Endothelial cell (in vitro differentiated cells): ENCODE measurements around the gene NR4A3. TPM values are rescaled to one million over a fixed set of nuclear protein-coding genes. Genes with fewer than 3 reads are reported as not detected.

Source experiments
- DNase-seq: peaks from one replicate; pipeline ENCODE4 v3.0.0; 2021; ENCODE audit warnings: low spot score
- H3K27ac Mint-ChIP-seq: one replicate; pipeline ENCODE4 v1.8.0; 2021; ENCODE audit warnings: mixed read lengths, inconsistent platforms; ENCODE audit not compliant: unreplicated experiment
- H3K27me3 Mint-ChIP-seq: one replicate; pipeline ENCODE4 v1.8.0; 2021; ENCODE audit warnings: mild to moderate bottlenecking, moderate library complexity, mixed read lengths, inconsistent platforms; ENCODE audit not compliant: unreplicated experiment
- H3K36me3 Mint-ChIP-seq: one replicate; pipeline ENCODE4 v1.8.0; 2021; ENCODE audit warnings: mild to moderate bottlenecking, low read depth, mixed read lengths, inconsistent platforms; ENCODE audit not compliant: unreplicated experiment
- H3K4me1 Mint-ChIP-seq: one replicate; pipeline ENCODE4 v1.8.0; 2021; ENCODE audit warnings: mild to moderate bottlenecking, mixed read lengths, inconsistent platforms; ENCODE audit not compliant: unreplicated experiment
- H3K4me3 Mint-ChIP-seq: one replicate; pipeline ENCODE4 v1.8.0; 2021; ENCODE audit warnings: mild to moderate bottlenecking, mixed read lengths, inconsistent platforms; ENCODE audit not compliant: unreplicated experiment
- H3K9me3 Mint-ChIP-seq: one replicate; pipeline ENCODE4 v1.8.0; 2021; ENCODE audit warnings: mixed read lengths, inconsistent platforms; ENCODE audit not compliant: unreplicated experiment
- CTCF ChIP-seq: fragments of 200-600 bp; sonication (generic); IDR thresholded peaks from one replicate; pipeline ENCODE4 v1.5.0; 2021; ENCODE audit warnings: antibody characterized with exemption; ENCODE audit not compliant: unreplicated experiment
- total RNA-seq: library from RNA; stranded (reverse); fragmentation: NEBNext Ultra II Directional; extraction: Animal tissue kit (Norgen Biotek cat#: 25700); gene quantifications from one replicate; pipeline ENCODE4 v1.2.1, GENCODE V29; 2021; ENCODE audit not compliant: unreplicated experiment

NR4A3 gene
- total RNA-seq, 1 donor from 2014 or later: 0.18 TPM

DNA sequence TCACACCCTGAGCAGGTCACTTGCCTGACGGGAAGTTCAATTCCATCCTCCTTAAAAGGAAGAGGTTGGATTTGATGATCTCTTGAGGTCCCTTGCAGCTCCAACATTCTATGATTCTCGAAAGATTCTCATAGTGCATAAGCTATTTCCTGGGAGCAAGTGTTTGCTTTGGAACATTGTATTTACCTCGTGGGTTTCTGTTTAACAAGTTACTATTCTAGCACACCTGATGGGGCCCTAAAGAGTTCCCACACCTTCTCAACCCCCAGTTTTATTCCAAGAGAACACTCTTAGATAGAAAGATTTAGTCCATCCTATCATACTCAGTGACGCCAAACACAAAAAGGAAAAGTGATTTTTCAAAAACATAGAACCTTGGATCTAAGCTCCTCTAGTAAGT is 23.4 kb downstream of the NR4A3 start:
- Mint-ChIP-seq H3K9me3 (no peaks in the 10 kb centered on the region), H3K4me3 (no peak overlapping the region), H3K27ac (no peak overlapping the region), H3K36me3 (peaks cover 4% of the 10 kb centered on the region), H3K4me1 (no peaks in the 10 kb centered on the region), H3K27me3 (peaks cover 4% of the 10 kb centered on the region)
- TF ChIP-seq CTCF: no peak
- no peak for DNase-seq

GRCh38 chr9:99848447-99848846 is 26.8 kb downstream of the NR4A3 start:
- H3K4me3 Mint-ChIP-seq: no peak overlapping the region
- no peak overlapping the region for H3K27ac Mint-ChIP-seq
- TF ChIP-seq CTCF: no peak
- no peak for DNase-seq
- peaks cover 2% of the 10 kb centered on the region for H3K27me3 Mint-ChIP-seq
- no peaks in the 10 kb centered on the region for H3K9me3 Mint-ChIP-seq
- peaks cover 4% of the 10 kb centered on the region for H3K36me3 Mint-ChIP-seq
- H3K4me1 Mint-ChIP-seq: peaks cover 2% of the 10 kb centered on the region

GRCh38 chr9:99850736-99851499 is 29.2 kb downstream of the NR4A3 start:
- Mint-ChIP-seq H3K4me1 (peaks cover 2% of the 10 kb centered on the region), H3K27ac (no peak overlapping the region), H3K27me3 (peaks cover 2% of the 10 kb centered on the region), H3K9me3 (no peaks in the 10 kb centered on the region), H3K4me3 (no peak overlapping the region), H3K36me3 (peaks cover 4% of the 10 kb centered on the region)
- no peak for TF ChIP-seq CTCF
- no peak for DNase-seq

GRCh38 chr9:99851500-99851822 is 29.8 kb downstream of the NR4A3 start:
- no peaks in the 10 kb centered on the region for H3K9me3 Mint-ChIP-seq
- DNase-seq: no peak
- peaks cover 2% of the 10 kb centered on the region for H3K27me3 Mint-ChIP-seq
- H3K36me3 Mint-ChIP-seq: peaks cover 4% of the 10 kb centered on the region
- peaks cover 2% of the 10 kb centered on the region for H3K4me1 Mint-ChIP-seq
- no peak for TF ChIP-seq CTCF
- H3K4me3 Mint-ChIP-seq: no peak overlapping the region
- no peak overlapping the region for H3K27ac Mint-ChIP-seq

- Mint-ChIP-seq H3K27me3 (no peaks in the 10 kb centered on the region), H3K9me3 (no peaks in the 10 kb centered on the region), H3K36me3 (no peaks in the 10 kb centered on the region), H3K4me3 (no peak overlapping the region), H3K27ac (no peak overlapping the region), H3K4me1 (peaks cover 2% of the 10 kb centered on the region)
- TF ChIP-seq CTCF: no peak
- DNase-seq: no peak
Measured at GRCh38 chr9:99852617-99853016, 30.9 kb downstream of the NR4A3 start.
